ENCODE measurements around the gene SRSF12. TPM values are rescaled to one million over a fixed set of nuclear protein-coding genes. Genes with fewer than 3 reads are reported as not detected.

SRSF12 gene
- total RNA-seq, 1 donor from 2014 or later: 0.05 TPM

- Mint-ChIP-seq H3K27me3 (peaks cover 8% of the 10 kb centered on the region), H3K27ac (no peak overlapping the region), H3K4me1 (no peaks in the 10 kb centered on the region), H3K4me3 (no peak overlapping the region), H3K36me3 (ENCODE audit: low read depth) (no peaks in the 10 kb centered on the region), H3K9me3 (no peaks in the 10 kb centered on the region)
- intact Hi-C loops (cut with micrococcal nuclease): no loop called here
- no peak for DNase-seq
These were observed 7.6 kb downstream of the SRSF12 start for GRCh38 chr6:89110284-89110683.

- peaks cover 4% of the 10 kb centered on the region for H3K4me1 Mint-ChIP-seq
- H3K27me3 Mint-ChIP-seq: peaks cover 1% of the 10 kb centered on the region
- DNase-seq: no peak
- no peak overlapping the region for H3K4me3 Mint-ChIP-seq
- H3K9me3 Mint-ChIP-seq: no peaks in the 10 kb centered on the region
- H3K27ac Mint-ChIP-seq: no peak overlapping the region
- intact Hi-C loops (cut with micrococcal nuclease): no loop called here
- peaks cover 2% of the 10 kb centered on the region for H3K36me3 Mint-ChIP-seq (ENCODE audit: low read depth)
These were observed 17.8 kb downstream of the SRSF12 start for GRCh38 chr6:89100114-89100513.

- Mint-ChIP-seq H3K4me3 (no peak overlapping the region), H3K4me1 (peaks cover 4% of the 10 kb centered on the region), H3K27ac (no peak overlapping the region), H3K27me3 (peaks cover 1% of the 10 kb centered on the region), H3K36me3 (ENCODE audit: low read depth) (peaks cover 2% of the 10 kb centered on the region), H3K9me3 (no peaks in the 10 kb centered on the region)
- intact Hi-C loops (cut with micrococcal nuclease): loop anchor here (2.0 kb wide), 1 partner anchor 18 kb away; the partner anchor contains the start of gene PNRC1
- no peak for DNase-seq
These were observed 19.4 kb downstream of the SRSF12 start for GRCh38 chr6:89098461-89098860.

GRCh38 chr6:89087881-89088280, 30.0 kb downstream of the SRSF12 start:
- Mint-ChIP-seq H3K4me1 (peaks cover 19% of the 10 kb centered on the region), H3K36me3 (ENCODE audit: low read depth) (peaks cover 39% of the 10 kb centered on the region), H3K4me3 (no peak overlapping the region), H3K27ac (no peak overlapping the region), H3K27me3 (no peaks in the 10 kb centered on the region), H3K9me3 (no peaks in the 10 kb centered on the region)
- intact Hi-C loops (cut with micrococcal nuclease): loop anchor here (10.0 kb wide), 1 partner anchor 1933 kb away; the partner anchor contains the start of gene ZNF292
- no peak for DNase-seq

- Mint-ChIP-seq H3K36me3 (ENCODE audit: low read depth) (peaks cover 46% of the 10 kb centered on the region), H3K27me3 (no peaks in the 10 kb centered on the region), H3K9me3 (no peaks in the 10 kb centered on the region), H3K27ac (no peak overlapping the region), H3K4me3 (no peak overlapping the region), H3K4me1 (peaks cover 24% of the 10 kb centered on the region)
- DNase-seq: no peak
- intact Hi-C loops (cut with micrococcal nuclease): loop anchor here (10.0 kb wide), 1 partner anchor 1931 kb away; the partner anchor contains the start of gene ZNF292
These were observed 32.3 kb downstream of the SRSF12 start for GRCh38 chr6:89085409-89086205.

- intact Hi-C loops (cut with micrococcal nuclease): loop anchor here (5.0 to 10.0 kb wide), 3 partner anchors 742 to 1930 kb away; partner anchors contain the start of genes CASP8AP2, MAP3K7 and ZNF292
- DNase-seq: no peak
- Mint-ChIP-seq H3K27ac (no peak overlapping the region), H3K9me3 (no peaks in the 10 kb centered on the region), H3K36me3 (ENCODE audit: low read depth) (peaks cover 46% of the 10 kb centered on the region), H3K27me3 (no peaks in the 10 kb centered on the region), H3K4me3 (peak overlapping the region; percentile 9), H3K4me1 (peaks cover 24% of the 10 kb centered on the region)
These were observed 32.9 kb downstream of the SRSF12 start for GRCh38 chr6:89084954-89085353.

GRCh38 chr6:89084542-89084941, 33.3 kb downstream of the SRSF12 start:
- H3K9me3 Mint-ChIP-seq: no peaks in the 10 kb centered on the region
- H3K27ac Mint-ChIP-seq: no peak overlapping the region
- H3K4me3 Mint-ChIP-seq: peak overlapping the region; percentile 9
- no peaks in the 10 kb centered on the region for H3K27me3 Mint-ChIP-seq
- H3K4me1 Mint-ChIP-seq: peaks cover 24% of the 10 kb centered on the region
- no peak for DNase-seq
- intact Hi-C loops (cut with micrococcal nuclease): loop anchor here (5.0 to 10.0 kb wide), 3 partner anchors 743 to 1930 kb away; partner anchors contain the start of genes CASP8AP2, MAP3K7 and ZNF292
- H3K36me3 Mint-ChIP-seq (ENCODE audit: low read depth): peaks cover 46% of the 10 kb centered on the region

GRCh38 chr6:89082486-89082891, 35.4 kb downstream of the SRSF12 start:
- peak; percentile 77 for DNase-seq
- Mint-ChIP-seq H3K9me3 (no peaks in the 10 kb centered on the region), H3K4me1 (peaks cover 27% of the 10 kb centered on the region), H3K36me3 (ENCODE audit: low read depth) (peaks cover 41% of the 10 kb centered on the region), H3K4me3 (peak overlapping the region; percentile 89), H3K27ac (peak overlapping the region; percentile 92), H3K27me3 (no peaks in the 10 kb centered on the region)
- intact Hi-C loops (cut with micrococcal nuclease): loop anchor here (2.0 to 10.0 kb wide), 4 partner anchors 34 to 1928 kb away; partner anchors contain the start of genes CASP8AP2, MAP3K7 and ZNF292

GRCh38 chr6:89081423-89082322, 36.2 kb downstream of the SRSF12 start:
- intact Hi-C loops (cut with micrococcal nuclease): loop anchor here (1.0 to 10.0 kb wide), 9 partner anchors 17 to 1927 kb away; partner anchors contain the start of genes AKIRIN2, CASP8AP2, MAP3K7 and UBE2J1

GRCh38 chr6:89081129-89081422, 36.8 kb downstream of the SRSF12 start:
- Mint-ChIP-seq H3K27me3 (no peaks in the 10 kb centered on the region), H3K4me1 (peaks cover 26% of the 10 kb centered on the region), H3K9me3 (peaks cover 3% of the 10 kb centered on the region), H3K4me3 (peak overlapping the region; percentile 89), H3K36me3 (ENCODE audit: low read depth) (peaks cover 35% of the 10 kb centered on the region), H3K27ac (peak overlapping the region; percentile 98)
- DNase-seq: no peak
- intact Hi-C loops (cut with micrococcal nuclease): loop anchor here (1.0 to 10.0 kb wide), 8 partner anchors 18 to 1926 kb away; partner anchors contain the start of genes AKIRIN2, CASP8AP2, MAP3K7 and UBE2J1

More at GRCh38 chr6:89081423-89082322, 36.2 kb downstream of the SRSF12 start:
- peak; percentile 99 for DNase-seq
- H3K4me1 Mint-ChIP-seq: peaks cover 28% of the 10 kb centered on the region
- peak overlapping the region; percentile 89 for H3K4me3 Mint-ChIP-seq
- H3K36me3 Mint-ChIP-seq (ENCODE audit: low read depth): peaks cover 38% of the 10 kb centered on the region
- H3K27me3 Mint-ChIP-seq: no peaks in the 10 kb centered on the region
- peak overlapping the region; percentile 92 for H3K27ac Mint-ChIP-seq
- H3K9me3 Mint-ChIP-seq: peaks cover 3% of the 10 kb centered on the region

GRCh38 chr6:89080281-89081128, 37.4 kb downstream of the SRSF12 start, which contains the start of gene PNRC1:
Gene PNRC1, plus strand, starts transcription at chr6:89080751. Its CDS starts 144 bp downstream, at chr6:89080895.
- intact Hi-C loops (cut with micrococcal nuclease): loop anchor here (1.0 to 10.0 kb wide), 12 partner anchors 18 to 1926 kb away; partner anchors contain the start of genes AKIRIN2, CASP8AP2, LYRM2 and MAP3K7
- DNase-seq: peak; percentile 100
- peaks cover 26% of the 10 kb centered on the region for H3K4me1 Mint-ChIP-seq
- H3K9me3 Mint-ChIP-seq: peaks cover 3% of the 10 kb centered on the region
- no peaks in the 10 kb centered on the region for H3K27me3 Mint-ChIP-seq
- H3K36me3 Mint-ChIP-seq (ENCODE audit: low read depth): peaks cover 30% of the 10 kb centered on the region
- peak within 1 kb of the TSS; percentile 98 for H3K27ac Mint-ChIP-seq
- H3K4me3 Mint-ChIP-seq: peak within 1 kb of the TSS; percentile 89

- peak; percentile 90 for DNase-seq
- Mint-ChIP-seq H3K4me3 (peak overlapping the region; percentile 89), H3K36me3 (ENCODE audit: low read depth) (peaks cover 21% of the 10 kb centered on the region), H3K9me3 (peaks cover 3% of the 10 kb centered on the region), H3K4me1 (peaks cover 22% of the 10 kb centered on the region), H3K27ac (peak overlapping the region; percentile 98), H3K27me3 (no peaks in the 10 kb centered on the region)
- intact Hi-C loops (cut with micrococcal nuclease): loop anchor here (1.0 to 10.0 kb wide), 11 partner anchors 19 to 1925 kb away; partner anchors contain the start of genes AKIRIN2, CASP8AP2, LYRM2 and MAP3K7
These were observed 38.2 kb downstream of the SRSF12 start for GRCh38 chr6:89079511-89080234.

Measured in activated CD4-positive, alpha-beta T cell treated with anti-CD3 and anti-CD28 coated beads, Interleukin-2, amount 10 ng/mL, durations not matched to agents 24 days and 14 days (primary cell).